SHP77 treated with DMSO at 0.1 percent for 48 hours (cell line): ENCODE data around the gene APMAP.
"Not testable (repeated sequence)": the region's sequence is repeated elsewhere in the genome, so short reads cannot be mapped to it uniquely, and the experiment has no call there.

Source experiments
- DNase-seq: peaks from one replicate; lab custom pipeline; 2025; lab: John Stamatoyannopoulos, UW

The APMAP gene

DNA sequence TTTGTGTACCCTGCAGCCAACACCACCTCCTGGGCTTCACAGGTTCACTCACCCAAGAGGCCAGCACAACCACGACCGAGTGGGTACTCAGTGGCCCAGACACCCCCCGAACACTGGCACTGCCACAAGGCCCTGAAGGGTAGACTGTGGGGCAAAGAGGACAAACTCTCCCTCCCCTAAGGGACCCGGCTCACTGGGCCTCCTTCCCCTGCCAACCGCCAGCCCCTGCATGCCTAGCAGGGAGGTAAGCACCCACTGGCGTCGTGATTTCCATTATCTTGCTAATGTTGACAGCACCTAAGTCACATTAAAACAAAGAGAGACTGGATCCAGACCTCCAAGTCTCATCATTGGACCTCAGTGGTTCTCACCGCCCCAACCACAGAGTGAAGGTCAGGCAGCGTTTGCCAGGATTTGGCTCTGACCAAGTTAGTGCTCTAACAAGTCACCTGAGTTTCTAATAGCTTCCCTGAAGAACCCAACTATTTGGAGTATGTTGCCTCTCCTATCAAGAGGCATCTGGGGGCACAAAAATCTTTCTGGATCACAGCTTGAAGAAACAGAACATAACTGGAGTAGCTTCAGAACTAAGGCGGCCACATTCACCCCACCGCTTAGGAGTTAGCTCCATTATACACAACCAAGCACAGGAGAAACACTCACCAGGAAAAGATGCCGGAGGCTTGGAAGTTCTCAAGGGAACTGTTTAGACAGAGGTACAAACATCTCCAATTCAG, 14.0 kb upstream of the APMAP start:
- DNase-seq: no peak

DNA sequence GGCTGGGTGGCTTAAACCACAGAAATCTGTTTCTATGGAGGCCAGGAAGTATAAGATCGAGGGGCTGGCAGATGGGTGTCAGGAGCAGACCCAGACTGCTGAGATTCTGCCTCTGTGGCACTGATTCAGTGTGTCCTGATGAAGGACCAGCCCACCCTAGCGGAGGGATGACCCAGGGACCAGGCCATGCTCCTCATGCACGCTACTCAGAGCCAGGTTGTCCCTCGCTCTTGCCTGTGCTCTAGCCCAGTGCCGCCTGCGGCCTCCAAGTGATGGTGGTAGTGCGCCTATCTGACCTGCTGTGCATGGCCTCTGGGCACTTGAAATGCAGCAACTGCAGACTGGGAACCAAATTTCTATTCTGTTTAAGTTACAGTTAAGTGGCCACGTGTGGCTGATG, 13.1 kb upstream of the APMAP start:
- DNase-seq: no peak

DNA sequence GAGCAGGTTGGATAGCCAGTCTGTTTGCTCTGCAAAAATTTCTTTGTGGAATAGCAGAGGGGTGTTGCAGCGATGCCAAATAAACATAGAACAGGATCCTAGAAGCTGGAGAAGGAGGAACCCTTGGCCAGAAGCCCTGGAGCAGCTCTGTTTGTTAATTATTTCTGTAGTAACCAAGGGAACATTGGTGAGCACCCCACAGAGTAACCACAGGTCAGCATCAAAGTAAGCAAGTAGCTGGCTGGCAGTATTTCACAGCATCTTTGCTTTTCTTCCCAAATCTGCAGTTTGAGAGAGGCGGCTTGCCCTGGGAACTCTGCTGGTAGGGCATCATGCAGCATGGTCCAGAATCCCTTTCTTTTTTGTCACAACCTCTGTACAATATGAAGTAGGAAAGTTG, 12.7 kb upstream of the APMAP start:
- DNase-seq: no peak

DNA sequence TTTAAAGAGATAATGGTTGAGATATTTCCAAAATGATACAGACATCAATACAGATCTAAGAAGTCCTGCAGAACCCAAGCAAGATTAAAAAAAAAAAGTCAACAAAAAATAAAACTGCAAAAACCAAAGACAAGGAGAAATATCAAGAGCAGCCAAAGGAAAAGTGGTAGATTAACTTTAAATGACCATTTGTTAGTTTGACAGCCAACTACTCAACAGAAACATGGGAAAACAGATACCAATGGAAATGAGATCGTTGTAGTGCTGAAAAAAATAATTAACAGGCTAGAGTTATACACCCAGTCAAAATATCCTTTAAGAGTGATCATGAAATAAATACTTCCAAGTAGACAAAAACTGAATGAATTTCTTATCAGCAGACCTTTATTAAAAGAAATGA, 10.5 kb upstream of the APMAP start:
- DNase-seq: no peak

DNA sequence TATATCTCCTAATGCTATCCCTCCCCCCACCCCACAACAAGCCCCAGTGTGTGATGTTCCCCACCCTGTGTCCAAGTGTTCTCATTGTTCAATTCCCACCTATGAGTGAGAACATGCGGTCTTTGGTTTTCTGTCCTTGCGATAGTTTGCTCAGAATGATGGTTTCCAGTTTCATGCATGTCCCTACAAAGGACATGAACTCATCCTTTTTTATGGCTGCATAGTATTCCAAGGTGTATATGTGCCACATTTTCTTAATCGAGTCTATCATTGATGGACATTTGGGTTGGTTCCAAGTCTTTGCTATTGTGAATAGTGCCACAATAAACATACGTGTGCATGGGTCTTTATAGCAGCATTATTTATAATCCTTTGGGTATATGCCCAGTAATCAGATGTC, 8.8 kb upstream of the APMAP start:
- not testable (repeated sequence) for DNase-seq

DNA sequence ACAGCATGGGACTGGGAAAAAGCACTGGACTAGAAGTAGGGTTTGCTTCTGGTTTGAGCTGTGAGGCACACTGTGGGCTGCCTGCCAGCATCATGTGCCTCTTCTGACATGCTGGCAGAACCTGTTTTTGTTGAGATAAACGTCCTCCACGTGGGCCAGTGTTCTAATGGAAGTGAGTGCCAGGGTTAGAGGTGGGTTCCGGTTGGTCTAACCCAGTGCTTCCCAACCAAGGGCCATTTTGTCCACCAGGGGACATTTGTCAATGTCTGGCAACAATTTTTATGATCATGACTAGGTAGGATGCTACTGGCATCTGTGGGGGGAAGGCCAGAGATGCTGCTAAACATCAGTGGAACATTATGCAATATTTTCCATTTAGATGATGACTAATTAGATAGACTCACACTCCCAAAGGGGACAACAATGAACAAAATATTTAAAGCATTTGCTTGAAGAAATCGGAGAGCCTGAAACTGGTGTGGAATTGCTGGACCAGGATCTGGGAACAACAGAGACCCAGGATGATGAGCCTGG, 7.8 kb upstream of the APMAP start:
- no peak for DNase-seq

DNA sequence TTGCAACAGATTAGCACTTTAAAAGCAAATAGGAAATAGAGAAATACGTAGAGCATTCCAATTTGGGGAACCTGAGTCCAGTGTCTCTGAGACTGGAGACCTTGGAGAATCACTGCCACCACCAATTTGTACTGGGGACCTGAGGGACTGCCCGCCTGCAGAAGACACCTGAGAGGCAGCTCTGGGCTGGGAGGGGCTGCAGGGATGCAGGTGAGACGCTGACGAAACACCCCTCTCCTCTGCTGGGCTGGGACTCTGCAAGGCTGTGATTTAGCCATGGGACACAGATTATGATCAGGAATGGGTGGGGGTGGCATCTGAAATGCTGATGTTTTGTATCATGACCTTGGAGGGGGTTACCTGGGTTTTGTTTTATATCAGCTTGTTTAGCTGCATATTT, 7.0 kb upstream of the APMAP start:
- DNase-seq: no peak

DNA sequence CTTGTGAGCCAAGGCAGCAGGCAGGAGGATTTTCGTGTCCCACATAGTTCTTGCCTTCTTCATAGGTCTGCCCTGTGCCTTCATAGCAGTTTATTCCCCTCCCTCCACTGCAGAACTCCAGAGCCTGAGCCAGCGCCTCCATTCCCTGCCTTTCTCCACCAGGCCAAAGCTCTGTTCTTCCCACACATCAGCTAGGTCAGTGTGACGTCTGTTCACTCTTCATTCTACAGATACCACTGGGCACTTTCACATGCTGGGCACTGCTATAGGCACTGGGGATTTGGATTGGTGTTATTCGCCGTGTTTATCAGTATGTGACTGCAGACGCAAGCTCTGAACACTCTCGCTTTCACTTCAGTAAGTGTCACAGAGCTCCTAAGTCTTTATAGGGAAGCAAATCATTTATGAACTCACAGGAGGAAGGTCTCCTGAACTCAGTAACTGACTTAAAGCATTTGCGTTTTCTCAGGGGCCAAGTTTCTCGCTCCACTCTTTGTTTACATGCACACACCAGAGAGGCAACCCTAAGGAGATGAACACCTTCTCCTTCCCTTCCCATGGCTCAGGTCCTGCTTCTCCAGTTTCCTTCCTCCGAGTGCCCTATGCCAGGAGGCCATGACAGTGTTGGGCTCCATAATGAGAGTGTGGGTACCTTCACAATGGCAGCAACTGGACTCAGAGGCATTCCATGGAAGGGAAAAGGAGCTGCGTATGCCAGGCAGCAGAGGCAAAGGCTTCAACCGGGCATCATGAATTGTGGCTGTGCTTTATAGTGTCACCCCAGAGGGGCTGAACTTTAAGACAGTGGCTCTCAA, 6.3 kb upstream of the APMAP start:
- DNase-seq: no peak

DNA sequence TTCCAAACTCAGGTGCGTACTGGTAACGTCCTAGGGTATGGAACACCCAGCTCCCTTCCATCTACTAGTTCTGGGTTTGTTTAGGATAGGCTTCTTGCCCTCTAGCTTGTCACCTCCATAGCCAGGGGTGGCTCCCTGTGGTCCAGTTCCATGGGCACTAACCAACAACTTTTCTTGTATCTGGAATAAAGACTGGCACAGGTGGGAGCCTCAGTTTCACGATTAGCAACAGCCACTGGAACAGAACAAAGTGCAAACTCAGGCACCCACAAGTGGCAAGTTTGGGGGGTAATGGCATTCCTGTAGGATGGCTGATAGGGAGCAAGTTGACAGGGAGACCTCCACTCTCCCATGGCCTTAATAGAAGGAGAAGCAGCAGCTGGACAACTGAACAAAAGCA, 5.6 kb upstream of the APMAP start:
- DNase-seq: no peak

DNA sequence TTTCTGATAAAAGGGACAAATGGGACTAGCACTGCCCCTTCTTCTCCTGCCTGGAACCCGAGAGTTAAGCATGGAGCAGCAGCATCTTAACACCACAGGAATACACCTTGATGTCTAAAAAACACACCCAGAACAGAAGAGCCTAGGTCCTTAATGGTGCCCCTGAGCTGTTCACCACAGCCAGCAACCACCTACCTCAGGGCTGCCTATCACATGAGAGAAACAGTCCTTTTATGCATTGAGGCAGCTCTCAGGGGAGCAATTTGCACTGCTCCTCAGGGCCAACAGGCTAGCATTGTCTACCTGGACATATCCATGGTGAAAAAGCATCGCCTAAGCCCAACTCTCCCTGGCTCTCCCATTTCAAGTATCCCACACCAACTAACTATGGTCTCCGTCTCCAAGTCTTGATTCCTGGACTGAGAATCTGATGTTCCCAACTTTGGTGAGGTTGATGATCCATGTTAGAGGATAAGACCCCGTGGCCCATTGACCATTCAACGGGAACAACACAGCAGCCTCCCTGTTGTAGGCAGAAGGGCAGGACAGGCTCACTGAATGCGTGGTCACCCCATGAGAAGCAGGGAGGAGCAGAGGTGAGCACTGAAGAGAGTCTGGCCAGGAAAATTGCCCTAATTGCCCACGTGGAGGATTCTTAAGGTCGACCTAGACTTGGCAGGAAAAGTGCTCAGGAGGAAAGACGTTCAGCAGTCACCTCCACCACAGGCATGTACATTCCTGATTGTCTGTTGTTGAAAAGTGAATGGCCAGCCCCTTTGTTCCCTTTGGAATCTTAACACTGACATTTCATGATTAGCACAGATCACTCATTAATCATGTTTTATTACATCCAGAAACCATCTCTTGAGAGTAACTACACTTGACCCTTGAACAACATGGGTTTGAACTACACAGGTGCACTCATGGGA, 4.2 kb upstream of the APMAP start:
- DNase-seq: no peak

DNA sequence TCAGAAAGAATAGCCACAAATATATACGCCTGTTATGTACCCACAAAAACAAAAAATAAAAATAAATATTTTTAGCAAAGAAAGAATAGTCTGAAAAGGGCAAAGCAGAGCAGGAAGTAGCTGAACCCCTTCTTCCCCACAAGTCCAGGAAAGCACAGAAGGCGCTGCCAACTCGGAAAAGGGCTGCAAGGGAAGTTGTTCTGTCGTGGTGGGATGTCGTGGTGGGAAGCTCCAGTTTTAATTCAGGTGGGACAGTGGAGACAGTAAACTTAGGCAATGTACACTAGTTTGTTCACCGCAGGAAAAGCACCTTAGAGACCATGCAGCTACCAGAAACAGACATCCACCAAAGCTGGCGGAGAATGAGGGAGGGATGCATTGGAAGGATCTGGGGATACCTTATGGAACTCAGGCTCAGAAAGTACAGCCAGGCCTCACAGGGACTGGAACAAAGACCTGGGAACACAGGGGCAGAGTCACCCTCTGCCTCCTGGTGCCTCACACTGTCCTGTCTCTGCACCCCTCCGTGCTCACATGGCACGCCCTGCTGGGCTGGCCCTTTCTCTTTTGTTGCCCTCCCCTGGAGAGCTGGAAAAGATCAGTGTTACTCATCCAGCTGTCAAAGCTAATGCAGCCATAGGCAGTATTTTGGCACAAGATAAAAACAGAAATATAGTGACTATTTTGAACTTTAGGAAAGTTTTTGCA, 3.3 kb upstream of the APMAP start:
- no peak for DNase-seq

DNA sequence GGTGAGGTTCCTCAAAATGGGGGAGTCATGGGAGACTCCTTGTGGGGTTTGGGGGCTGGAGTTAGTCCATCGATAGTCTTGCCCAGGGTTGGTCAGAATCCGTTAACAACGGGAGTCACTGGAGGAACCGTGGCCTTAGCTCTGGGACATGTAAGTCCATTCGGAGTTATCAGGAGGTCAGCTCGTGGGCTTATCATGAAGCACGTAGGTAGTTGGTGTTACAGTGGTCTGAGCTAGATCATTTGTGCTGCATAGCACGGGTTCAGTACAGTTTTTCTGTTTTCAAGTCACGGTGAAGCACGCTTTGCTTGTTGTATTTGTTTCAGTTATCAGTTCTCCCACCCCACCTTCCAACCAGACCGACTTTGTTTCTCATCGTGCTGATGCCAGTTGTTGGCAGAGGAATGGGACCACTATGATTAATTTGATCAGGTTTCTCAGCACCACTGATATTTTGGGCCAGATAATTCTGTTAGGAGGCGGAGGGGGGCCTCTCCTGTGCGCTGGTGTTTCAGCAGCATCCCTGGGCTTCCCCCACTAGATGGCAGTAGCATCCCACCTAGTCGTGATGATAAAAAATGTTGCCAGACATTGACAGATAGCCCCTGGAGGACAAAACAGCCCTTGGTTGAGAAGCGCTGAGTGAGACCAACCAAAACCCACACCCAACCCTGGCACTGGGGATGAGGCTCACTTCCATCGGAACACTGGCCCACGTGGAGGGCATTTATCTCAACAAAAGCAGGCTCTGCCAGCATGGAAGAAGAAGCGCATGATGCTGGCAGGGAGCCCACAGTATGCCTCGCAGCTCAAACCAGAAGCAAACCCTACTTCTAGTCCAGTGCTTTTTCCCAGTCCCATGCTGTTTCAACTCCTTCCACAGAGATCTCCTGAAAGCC, 2.2 kb upstream of the APMAP start:
- DNase-seq: peak; percentile 85

DNA sequence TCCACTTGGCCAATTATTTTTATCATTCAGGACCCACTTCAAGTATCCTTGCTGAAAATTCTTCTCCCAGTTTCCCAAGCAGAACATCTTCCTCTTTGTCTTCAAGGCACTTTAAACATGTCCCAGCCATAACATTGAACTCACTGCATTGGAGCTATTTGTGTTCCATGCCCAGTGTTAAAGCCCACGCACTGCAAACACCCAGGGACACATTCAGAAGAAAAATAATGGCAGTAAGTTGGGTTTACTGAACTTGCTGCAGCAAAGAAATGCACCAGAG, 1.6 kb upstream of the APMAP start:
- DNase-seq: no peak

DNA sequence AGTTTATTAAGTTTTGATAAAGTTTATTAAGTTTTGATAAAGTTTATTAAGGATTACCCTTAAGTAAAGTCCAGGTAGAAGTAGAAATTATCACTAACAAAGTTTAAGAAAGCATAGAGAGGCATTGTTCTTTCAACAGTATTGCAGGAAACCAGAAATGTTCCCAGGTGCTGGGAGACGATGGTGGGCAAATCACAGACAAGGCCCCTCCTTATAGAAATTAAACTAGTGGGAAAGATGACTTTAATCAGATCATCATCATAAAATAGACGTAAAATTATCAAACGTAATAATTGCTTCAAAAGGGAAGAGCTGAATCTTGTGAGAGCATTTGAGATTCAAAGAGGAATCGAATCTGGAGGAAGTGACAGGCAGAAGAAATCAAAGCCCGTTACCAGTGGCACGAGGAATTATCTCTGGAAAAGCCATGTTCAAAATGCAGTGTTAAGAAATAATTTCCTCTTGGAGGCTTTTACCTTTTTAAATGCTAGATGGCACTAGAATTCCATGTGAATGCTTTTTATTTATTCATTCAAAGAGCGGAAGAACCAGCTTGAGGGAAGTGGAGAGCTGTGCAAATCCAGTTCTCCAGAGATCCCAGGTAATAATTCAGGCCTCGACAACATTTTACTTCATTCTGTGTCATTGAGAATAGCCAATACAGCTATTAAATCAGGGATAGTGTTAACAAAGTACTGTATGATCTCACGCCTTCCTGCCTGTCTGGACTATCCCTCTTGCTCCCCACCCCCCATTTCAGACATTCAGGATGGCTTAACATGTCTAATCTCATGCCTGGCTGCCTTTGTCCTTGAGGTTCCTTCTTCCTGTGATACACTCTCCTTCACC, 1.0 kb upstream of the APMAP start:
- peak; percentile 66 for DNase-seq

DNA sequence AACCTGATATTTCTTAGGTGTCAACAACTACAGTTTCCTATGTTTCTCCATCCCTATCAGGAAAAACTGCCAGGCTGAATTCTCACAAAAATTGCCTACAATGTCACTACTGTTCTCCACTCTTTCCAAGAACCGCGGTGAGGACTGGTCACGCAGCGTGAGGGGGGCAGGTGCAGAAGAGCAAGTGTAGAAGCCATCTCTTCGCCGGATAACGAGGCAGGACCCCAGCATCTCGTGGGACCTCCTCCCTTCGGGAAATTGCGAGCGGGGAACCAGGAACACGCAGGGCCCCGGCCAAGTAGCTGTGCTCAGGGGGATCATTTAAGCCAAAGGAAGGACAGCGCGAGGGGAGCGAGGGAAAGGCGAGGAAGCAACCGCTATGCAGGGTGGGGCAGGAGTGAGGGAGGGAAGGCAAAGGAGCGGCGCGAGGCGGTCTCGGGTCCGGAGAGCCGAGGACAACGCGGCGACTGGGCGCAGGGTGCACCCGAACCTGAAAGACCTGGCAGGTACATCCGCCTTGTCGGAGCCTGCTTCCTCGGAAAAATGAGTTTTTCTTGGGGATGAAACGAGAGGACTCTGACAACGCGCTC, 559 bp downstream of the APMAP start:
- DNase-seq: no peak

DNA sequence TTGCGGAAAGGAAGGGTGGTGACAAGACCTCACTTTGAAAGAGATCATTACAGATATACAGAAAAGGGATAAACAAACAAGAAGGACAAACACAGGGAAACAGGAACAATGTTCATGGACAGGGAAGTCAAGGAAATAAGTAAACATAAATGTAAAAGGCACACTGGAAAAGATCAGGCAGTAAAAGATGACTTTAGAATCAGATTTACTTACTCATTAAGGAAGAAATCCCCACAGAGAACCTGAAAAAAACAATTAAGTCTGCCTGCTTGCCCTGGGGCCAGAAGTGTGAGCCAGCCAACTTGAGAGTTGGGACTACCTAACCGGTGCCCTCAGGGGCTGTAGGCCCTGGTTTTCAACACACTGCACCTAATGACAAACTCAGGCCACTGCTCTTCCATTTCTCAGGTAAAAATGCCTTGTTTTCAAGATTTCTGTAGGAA, 1.7 kb downstream of the APMAP start:
- no peak for DNase-seq

DNA sequence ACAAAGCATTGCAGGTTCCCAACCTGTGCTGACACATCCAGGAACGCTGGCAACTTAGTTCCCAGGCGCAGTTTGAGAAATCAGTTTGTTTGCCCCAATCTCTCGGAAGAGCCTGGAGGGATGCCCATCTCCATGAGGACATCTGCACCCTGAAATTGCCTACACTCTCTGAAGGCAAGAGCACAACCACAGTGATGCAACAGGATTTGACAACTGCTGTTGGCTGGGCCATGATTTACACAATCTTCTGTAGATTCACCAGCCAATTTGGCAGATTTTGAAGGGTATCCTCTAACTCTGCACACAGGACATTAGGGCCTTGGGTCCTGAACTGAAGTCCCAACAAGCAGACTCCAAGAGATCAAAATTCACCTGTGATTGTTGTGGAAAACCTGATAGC, 3.4 kb downstream of the APMAP start:
- no peak for DNase-seq

DNA sequence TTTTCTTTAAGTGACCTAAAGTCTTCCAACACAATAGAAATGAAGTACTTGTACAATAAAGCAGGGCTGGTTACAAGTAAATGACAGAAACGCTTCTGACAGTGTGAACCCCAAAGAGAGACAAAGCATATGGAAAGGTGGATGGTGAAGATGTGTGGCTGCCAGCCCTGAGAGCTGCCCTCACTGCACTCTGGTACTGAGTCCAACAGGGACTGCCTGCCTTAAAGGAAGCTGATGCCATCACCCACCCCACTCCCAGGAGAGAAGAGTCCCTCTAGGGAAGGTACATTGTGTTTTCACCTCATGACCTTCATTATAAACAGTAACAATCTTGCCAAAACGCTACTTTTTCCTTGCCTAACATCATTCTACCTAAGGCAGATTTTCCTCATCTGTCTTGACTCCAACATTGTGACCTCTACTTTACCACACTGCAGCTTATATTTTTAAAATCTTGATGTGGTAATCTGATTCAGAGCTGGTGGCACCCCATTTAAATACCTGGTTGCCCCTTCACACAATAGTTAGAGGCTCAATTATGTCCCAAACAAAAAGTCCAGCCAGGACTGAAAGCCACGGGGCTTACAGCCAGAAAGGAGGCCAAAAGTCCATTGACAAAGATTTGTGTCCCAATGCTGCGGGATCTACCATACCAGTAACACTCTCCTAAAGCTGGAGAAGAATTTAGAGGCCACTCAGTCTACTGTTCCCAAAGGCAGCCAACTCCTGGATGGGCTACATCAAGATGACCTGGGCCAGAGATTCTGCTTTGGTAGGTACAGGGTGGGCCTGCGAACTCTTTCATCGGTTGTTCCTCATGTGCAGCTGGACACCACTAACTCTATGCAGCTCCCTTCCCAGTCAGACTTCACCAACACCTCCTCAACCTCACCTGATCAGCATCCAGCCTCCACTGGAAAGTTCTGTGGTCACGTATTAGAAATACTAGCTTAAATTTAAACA, 4.4 kb downstream of the APMAP start:
- DNase-seq: no peak
